HepG2 (cell line): ENCODE data around the gene INTS3. TPM values are rescaled to one million over a fixed set of nuclear protein-coding genes. Genes with fewer than 3 reads are reported as not detected.
A peak's percentile ranks its signal among the peaks of the same experiment; 100 is the strongest.

Experiments
- ADNP ChIP-seq: sonication (generic); formaldehyde crosslinking; IDR thresholded peaks from 2 replicates; pipeline ENCODE4 v1.4.0; 2020; ENCODE audit warnings: missing genetic modification reagents
- ATF1 ChIP-seq: IDR thresholded peaks from 2 replicates; pipeline ENCODE4 v1.6.1; 2016; ENCODE audit warnings: mild to moderate bottlenecking, control low read depth
- BORCS8-MEF2B ChIP-seq: sonication (generic); formaldehyde crosslinking; IDR thresholded peaks from 2 replicates; pipeline ENCODE4 v1.8.0; 2022; ENCODE audit warnings: mild to moderate bottlenecking, missing genetic modification reagents
- ESRRA ChIP-seq: sonication (generic); formaldehyde crosslinking; IDR thresholded peaks from 2 replicates; pipeline ENCODE4 v1.5.1; 2020; ENCODE audit warnings: mild to moderate bottlenecking, low read depth, missing genetic modification reagents
- HHEX ChIP-seq: IDR thresholded peaks from 2 replicates; pipeline ENCODE4 v1.6.1; 2016; ENCODE audit warnings: control low read depth
- HOXA7 ChIP-seq: sonication (generic); formaldehyde crosslinking; IDR thresholded peaks from 2 replicates; pipeline ENCODE4 v1.8.1; 2022; ENCODE audit warnings: mild to moderate bottlenecking, missing genetic modification reagents, moderate library complexity
- IKZF4 ChIP-seq: sonication (generic); formaldehyde crosslinking; IDR thresholded peaks from 2 replicates; pipeline ENCODE4 v1.5.1; 2020; ENCODE audit warnings: borderline replicate concordance, mild to moderate bottlenecking, low read depth, missing genetic modification reagents; ENCODE audit errors: not compliant biosample characterization
- MAFG ChIP-seq: sonication (generic); formaldehyde crosslinking; IDR thresholded peaks from 2 replicates; pipeline ENCODE4 v1.5.1; 2020; ENCODE audit warnings: mild to moderate bottlenecking, missing genetic modification reagents
- NFE2L2 ChIP-seq: fragments of 150-350 bp; IDR thresholded peaks from 2 replicates; pipeline ENCODE4 v1.6.1; 2014; ENCODE audit warnings: low read length
- NFKB2 ChIP-seq: sonication (generic); formaldehyde crosslinking; IDR thresholded peaks from 2 replicates; pipeline ENCODE4 v1.4.0; 2020; ENCODE audit warnings: missing genetic modification reagents, borderline replicate concordance
- NPAS2 ChIP-seq: sonication (generic); formaldehyde crosslinking; IDR thresholded peaks from 2 replicates; pipeline ENCODE4 v1.8.0; 2022; ENCODE audit warnings: mild to moderate bottlenecking, missing genetic modification reagents, borderline replicate concordance
- PHF5A ChIP-seq: IDR thresholded peaks from one replicate; pipeline ENCODE4 v1.6.1; 2018; ENCODE audit warnings: low read depth, missing genetic modification reagents; ENCODE audit not compliant: unreplicated experiment
- POLR2A ChIP-seq, 2 experiments: IDR thresholded peaks; 2 replicates each; pipeline ENCODE4 v1.6.1; 2011; ENCODE audit warnings: low read depth in 2 of 2, low read length in 2 of 2, mild to moderate bottlenecking in 1 of 2, moderate library complexity in 1 of 2; ENCODE audit not compliant: insufficient read depth in 1 of 2
- POLR2AphosphoS5 ChIP-seq: IDR thresholded peaks from 2 replicates; pipeline ENCODE4 v1.6.1; 2012; ENCODE audit warnings: low read depth, low read length
- RBM22 ChIP-seq: fragments of 200-400 bp; formaldehyde crosslinking; optimal IDR thresholded peaks from 2 replicates; pipeline ENCODE3; 2017; ENCODE audit warnings: mild to moderate bottlenecking, low read length, moderate library complexity
- SKI ChIP-seq: fragments of 450-650 bp; IDR thresholded peaks from one replicate; pipeline ENCODE4 v1.6.1; 2018; ENCODE audit warnings: mild to moderate bottlenecking; ENCODE audit not compliant: partially characterized antibody
- SYNCRIP ChIP-seq: fragments of 200-400 bp; formaldehyde crosslinking; IDR thresholded peaks from 2 replicates; pipeline ENCODE4 v1.6.1; 2018; ENCODE audit warnings: mild to moderate bottlenecking, low read depth, low read length; ENCODE audit not compliant: insufficient read depth
- TCF7L2 ChIP-seq: IDR thresholded peaks from 2 replicates; pipeline ENCODE4 v1.6.1; 2011; ENCODE audit warnings: mild to moderate bottlenecking, low read depth, low read length, moderate library complexity
- TRIM24 ChIP-seq: sonication (generic); formaldehyde crosslinking; IDR thresholded peaks from 2 replicates; pipeline ENCODE4 v1.8.0; 2022; ENCODE audit warnings: mild to moderate bottlenecking, missing genetic modification reagents
- ZC3H13 ChIP-seq: sonication (generic); formaldehyde crosslinking; IDR thresholded peaks from 2 replicates; pipeline ENCODE4 v1.8.1; 2023; ENCODE audit warnings: mild to moderate bottlenecking, missing genetic modification reagents, moderate library complexity
- ZFP36L1 ChIP-seq: sonication (generic); formaldehyde crosslinking; IDR thresholded peaks from 2 replicates; pipeline ENCODE4 v1.8.0; 2022; ENCODE audit warnings: mild to moderate bottlenecking, missing genetic modification reagents, moderate library complexity
- ZNF121 ChIP-seq: sonication (generic); formaldehyde crosslinking; IDR thresholded peaks from 2 replicates; pipeline ENCODE4 v1.5.0; 2020; ENCODE audit warnings: mild to moderate bottlenecking, missing genetic modification reagents
- ZNF180 ChIP-seq: sonication (generic); formaldehyde crosslinking; IDR thresholded peaks from 2 replicates; pipeline ENCODE4 v1.4.0; 2020; ENCODE audit warnings: low read depth, missing genetic modification reagents, borderline replicate concordance
- ZNF260 ChIP-seq: sonication (generic); formaldehyde crosslinking; IDR thresholded peaks from 2 replicates; pipeline ENCODE4 v1.4.0; 2020; ENCODE audit warnings: missing genetic modification reagents, low read depth, mild to moderate bottlenecking, borderline replicate concordance
- ZNF292 ChIP-seq: sonication (generic); formaldehyde crosslinking; IDR thresholded peaks from 2 replicates; pipeline ENCODE4 v1.8.1; 2022; ENCODE audit warnings: mild to moderate bottlenecking, low read depth, missing genetic modification reagents, borderline replicate concordance
- ZNF629 ChIP-seq: sonication (generic); formaldehyde crosslinking; conservative IDR thresholded peaks from 2 replicates; pipeline ENCODE4 v1.5.0; 2020; ENCODE audit warnings: missing genetic modification reagents
- ZNF674 ChIP-seq: sonication (generic); formaldehyde crosslinking; IDR thresholded peaks from 2 replicates; pipeline ENCODE4 v1.5.0; 2020; ENCODE audit warnings: low read depth, mild to moderate bottlenecking, missing genetic modification reagents
- ZSCAN29 ChIP-seq: sonication (generic); formaldehyde crosslinking; conservative IDR thresholded peaks from 2 replicates; pipeline ENCODE4 v1.4.0; 2020; ENCODE audit warnings: mild to moderate bottlenecking, missing genetic modification reagents
- polyA plus RNA-seq, 8 experiments: library from polyadenylated mRNA; depleted of rRNA in 3 of 8; stranded (reverse) in 7 of 8; unstranded in 1 of 8; fragments of >200 nt; fragmentation: Illumina TruSeq in 4 of 8; extraction: Trizol in 4 of 8; gene quantifications; 2 replicates each; pipeline versions ENCODE4 v1.2.1 to v1.2.3, GENCODE V29; 2011 to 2016; ENCODE audit warnings: low read depth in 4 of 8, missing spikeins in 1 of 8, mixed read lengths in 1 of 8; ENCODE audit not compliant: insufficient read depth in 1 of 8
- total RNA-seq, 5 experiments: library from RNA; depleted of rRNA; stranded (reverse); fragments of >200 nt; fragmentation: Illumina TruSeq; extraction: Trizol; gene quantifications; 2 replicates each; pipeline ENCODE4 v1.2.3, GENCODE V29; 2016; ENCODE audit warnings: low read depth in 1 of 5
- TF ChIP-seq, protein P1 (sequence below): sonication (generic); formaldehyde crosslinking; IDR thresholded peaks from 2 replicates; pipeline ENCODE4 v1.9.0; 2021; ENCODE audit warnings: missing genetic modification reagents, mild to moderate bottlenecking, borderline replicate concordance

Gene INTS3
- total and polyA plus RNA-seq, 2 of the 13 experiments (the other 11 are each of a cell fraction or from before 2014, with no cell fraction given): 17.2 to 27.2 TPM

DNA sequence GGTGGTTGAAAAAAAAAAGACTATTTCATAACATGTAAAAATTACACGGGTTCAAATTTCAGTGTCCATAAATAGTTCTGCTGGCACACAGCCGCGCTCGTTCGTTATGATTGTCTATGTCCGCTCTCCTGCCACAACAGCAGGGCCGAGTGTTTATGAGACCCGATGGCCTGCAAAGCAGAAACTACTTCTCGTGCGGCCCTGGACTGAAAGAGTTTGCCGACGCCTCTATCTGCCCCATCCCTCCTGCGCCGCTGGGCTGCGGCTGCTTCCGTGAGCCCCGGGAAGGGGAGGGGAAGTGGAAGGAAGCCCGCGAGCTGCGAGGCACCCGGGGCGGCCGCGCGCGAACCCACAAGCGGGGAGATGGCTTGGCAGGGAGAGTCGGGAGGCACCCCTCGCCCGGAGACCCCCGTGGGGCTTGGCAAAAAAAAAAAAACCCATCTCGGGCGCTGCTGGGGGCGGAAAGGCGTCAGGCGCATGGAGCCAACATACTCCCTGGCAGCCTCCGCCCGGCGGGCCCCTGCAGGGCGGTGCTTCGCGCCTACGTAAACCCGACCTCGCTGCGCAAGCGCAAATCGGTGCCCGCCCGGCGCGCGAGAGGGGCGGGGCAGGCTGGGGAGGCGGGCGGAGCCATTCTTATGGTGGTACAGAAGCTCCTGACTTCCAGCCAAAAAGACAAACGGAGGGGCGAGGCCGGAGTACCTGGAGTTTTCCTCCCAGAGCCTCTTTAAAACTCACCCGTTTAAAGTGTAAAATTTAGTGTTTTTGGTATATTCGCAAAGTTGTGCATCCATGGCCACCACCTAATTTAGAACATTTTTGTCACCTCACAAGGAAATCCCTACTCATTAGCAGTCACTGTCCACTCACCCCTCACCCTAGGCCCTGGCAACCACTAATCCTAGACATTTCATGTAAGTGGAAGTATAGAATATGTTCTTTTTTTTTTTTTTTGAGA lies 55.7 kb downstream of the INTS3 start (continued):
- TF ChIP-seq TCF7L2 (no peak), ZNF180 (no peak), POLR2AphosphoS5 (peak; percentile 96), IKZF4 (CRISPR knock-in tag) (peak; percentile 86), ZNF292 (CRISPR knock-in tag) (no peak), ZSCAN29 (CRISPR knock-in tag) (no peak), SKI (no peak), ATF1 (CRISPR knock-in tag) (peak; percentile 43; the same call in 1 of the 2 replicates), HHEX (CRISPR knock-in tag) (no peak), ZC3H13 (CRISPR knock-in tag) (no peak), NPAS2 (no peak), ZNF260 (CRISPR knock-in tag) (no peak), ZNF121 (peak; percentile 60), NFKB2 (CRISPR knock-in tag) (peak; percentile 38; the same call in 1 of the 2 replicates), HOXA7 (CRISPR knock-in tag) (no peak), TRIM24 (no peak), POLR2A (IDR thresholded peaks at IDR 0.05; ENCODE audit: insufficient read depth in 1 of 2, low read depth in 2 of 2, low read length in 2 of 2) (peak; percentile 85 to 96), PHF5A (CRISPR knock-in tag) (no peak), NFE2L2 (no peak), BORCS8-MEF2B (peak; percentile 86), MAFG (CRISPR knock-in tag) (no peak), SYNCRIP (no peak), ZFP36L1 (CRISPR knock-in tag) (no peak), ZNF674 (no peak), ADNP (CRISPR knock-in tag) (no peak), ESRRA (CRISPR knock-in tag) (peak; percentile 55; the same call in 1 of the 2 replicates), RBM22 (no peak), ZNF629 (CRISPR knock-in tag) (0 out of 2 replicates have a peak, but pooled peaks have one; percentile 7)
- TF ChIP-seq, protein P1, sequence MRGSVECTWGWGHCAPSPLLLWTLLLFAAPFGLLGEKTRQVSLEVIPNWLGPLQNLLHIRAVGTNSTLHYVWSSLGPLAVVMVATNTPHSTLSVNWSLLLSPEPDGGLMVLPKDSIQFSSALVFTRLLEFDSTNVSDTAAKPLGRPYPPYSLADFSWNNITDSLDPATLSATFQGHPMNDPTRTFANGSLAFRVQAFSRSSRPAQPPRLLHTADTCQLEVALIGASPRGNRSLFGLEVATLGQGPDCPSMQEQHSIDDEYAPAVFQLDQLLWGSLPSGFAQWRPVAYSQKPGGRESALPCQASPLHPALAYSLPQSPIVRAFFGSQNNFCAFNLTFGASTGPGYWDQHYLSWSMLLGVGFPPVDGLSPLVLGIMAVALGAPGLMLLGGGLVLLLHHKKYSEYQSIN (CRISPR knock-in tag): no peak
